Keratinocyte (primary cell): ENCODE measurements around the gene MIA3. TPM values are rescaled to one million over a fixed set of nuclear protein-coding genes. Genes with fewer than 3 reads are reported as not detected.

Experiments used
- DNase-seq: peaks from one replicate; pipeline ENCODE4 v3.0.0-alpha.2; 2011; ENCODE audit warnings: low read depth, missing footprints, low spot score
- FAIRE-seq: peaks from 2 replicates; lab custom pipeline; 2011; peaks lifted over from hg19 to GRCh38; lab: Jason Lieb, UNC
- H2AFZ ChIP-seq: 2 replicates; pipeline ENCODE4 v1.6.0; 2012; ENCODE audit warnings: low read length, control low read depth, inconsistent platforms; ENCODE audit not compliant: control insufficient read depth
- H3K27ac ChIP-seq: 2 replicates; pipeline ENCODE4 v1.5.1; 2011; ENCODE audit warnings: low read length; ENCODE audit not compliant: control insufficient read depth, insufficient read depth
- H3K27me3 ChIP-seq: 3 replicates; pipeline ENCODE4 v1.6.0; 2011; ENCODE audit warnings: low read length; ENCODE audit not compliant: control insufficient read depth, insufficient read depth; ENCODE audit errors: extremely low read depth
- H3K36me3 ChIP-seq, 2 experiments: 2 replicates in 1 of 2; 3 replicates in 1 of 2; pipeline ENCODE4 v1.5.1; 2011; ENCODE audit warnings: low read length in 2 of 2, mild to moderate bottlenecking in 1 of 2; ENCODE audit not compliant: control insufficient read depth in 2 of 2, insufficient read depth in 2 of 2; ENCODE audit errors: extremely low read depth in 1 of 2
- H3K4me1 ChIP-seq: 3 replicates; pipeline ENCODE4 v1.5.1; 2011; ENCODE audit warnings: low read length; ENCODE audit not compliant: control insufficient read depth, insufficient read depth; ENCODE audit errors: extremely low read depth
- H3K4me2 ChIP-seq: 3 replicates; pipeline ENCODE4 v1.6.0; 2011; ENCODE audit warnings: low read depth, low read length; ENCODE audit not compliant: control insufficient read depth, insufficient read depth; ENCODE audit errors: extremely low read depth
- H3K4me3 ChIP-seq, 3 experiments: fragments of 200-600 bp in 1 of 3; sonication (generic) in 1 of 3; 2 replicates in 2 of 3; 3 replicates in 1 of 3; pipeline ENCODE4 v1.5.1; 2011 to 2016; ENCODE audit warnings: low read length in 3 of 3, mild to moderate bottlenecking in 3 of 3, control low read depth in 2 of 3, inconsistent platforms in 1 of 3, low read depth in 1 of 3, mixed read lengths in 1 of 3, mixed run types in 1 of 3, moderate library complexity in 1 of 3; ENCODE audit not compliant: control insufficient read depth in 2 of 3, insufficient read depth in 2 of 3; ENCODE audit errors: extremely low read depth in 1 of 3
- H3K79me2 ChIP-seq: 2 replicates; pipeline ENCODE4 v1.6.0; 2012; ENCODE audit warnings: low read length; ENCODE audit not compliant: control insufficient read depth, insufficient read depth
- H3K9ac ChIP-seq: 3 replicates; pipeline ENCODE4 v1.6.0; 2011; ENCODE audit warnings: low read length; ENCODE audit not compliant: control insufficient read depth, insufficient read depth; ENCODE audit errors: extremely low read depth
- H3K9me1 ChIP-seq: 3 replicates; pipeline ENCODE4 v1.6.0; 2011; ENCODE audit warnings: low read length; ENCODE audit not compliant: control insufficient read depth, insufficient read depth; ENCODE audit errors: extremely low read depth
- H3K9me3 ChIP-seq: 2 replicates; pipeline ENCODE4 v1.5.1; 2012; ENCODE audit warnings: low read depth, low read length; ENCODE audit not compliant: control insufficient read depth
- H4K20me1 ChIP-seq: 3 replicates; pipeline ENCODE4 v1.6.0; 2011; ENCODE audit warnings: low read length; ENCODE audit not compliant: control insufficient read depth, insufficient read depth; ENCODE audit errors: extremely low read depth
- CTCF ChIP-seq, 3 experiments: IDR thresholded peaks in 1 of 3; conservative IDR thresholded peaks in 1 of 3; optimal IDR thresholded peaks in 1 of 3; 2 replicates in 2 of 3; 3 replicates in 1 of 3; pipeline versions ENCODE3 to v1.5.1; 2011; ENCODE audit warnings: low read length in 3 of 3, mild to moderate bottlenecking in 3 of 3, moderate library complexity in 2 of 3, control low read depth in 1 of 3, inconsistent platforms in 1 of 3; ENCODE audit not compliant: insufficient read depth in 2 of 3; ENCODE audit errors: extremely low read depth in 1 of 3
- EZH2 ChIP-seq: IDR thresholded peaks from one replicate; pipeline ENCODE4 v1.6.1; 2012; ENCODE audit warnings: inconsistent platforms, mild to moderate bottlenecking, low read length, moderate library complexity
- dilution Hi-C: fragments of 300-500 bp; cut with MboI; formaldehyde crosslinking; loops from one replicate; pipeline ENCODE4 v1.7.0; 2020; ENCODE audit warnings: low sequenced_read_pairs; ENCODE audit not compliant: extremely low pct_ligation_motif_present
- polyA plus RNA-seq, 5 experiments: library from polyadenylated mRNA; depleted of rRNA in 3 of 5; stranded (reverse) in 3 of 5; stranded (forward) in 1 of 5; unstranded in 1 of 5; fragments of >200 nt; gene quantifications; 1 replicate in 1 of 5; 2 replicates in 3 of 5; 3 replicates in 1 of 5; pipeline versions ENCODE4 v1.2.1 to v1.2.3, GENCODE V29; 2011 to 2012; ENCODE audit warnings: missing spikeins in 2 of 5, low read depth in 1 of 5, low replicate concordance in 1 of 5

Gene MIA3
- polyA plus RNA-seq, 1 donor (not counting 4 experiments of a cell fraction or from before 2014, with no cell fraction given) = 29.4 TPM

GRCh38 chr1:222712253-222713090 lies 94.6 kb downstream of the MIA3 start, which contains the start of the genes AIDA and BROX:
TSS of gene AIDA (minus strand) at chr1:222712491. CDS start at chr1:222712317, 174 bp downstream.
TSS of gene BROX (plus strand) at chr1:222712564. CDS start at chr1:222715700, 3,136 bp downstream.
- Histone ChIP-seq H2AFZ (peak within 1 kb of the TSS; percentile 97), H3K4me1 (peaks cover 11% of the 10 kb centered on the region), H3K4me3 (peak within 1 kb of the TSS; percentile 89 to 98 (median 90)), H3K79me2 (peaks cover 56% of the 10 kb centered on the region), H3K27ac (peak within 1 kb of the TSS; percentile 86), H4K20me1 (no peaks in the 10 kb centered on the region), H3K9ac (peak within 1 kb of the TSS; percentile 85), H3K4me2 (peak within 1 kb of the TSS; percentile 93), H3K9me3 (no peaks in the 10 kb centered on the region), H3K27me3 (no peaks in the 10 kb centered on the region), H3K36me3 (peaks cover 4 to 5% of the 10 kb centered on the region in 2 experiments), H3K9me1 (no peaks in the 10 kb centered on the region)
- TF ChIP-seq EZH2 (no peak), CTCF (optimal IDR thresholded peaks at IDR 0.05 in 1 of 3, IDR thresholded peaks at IDR 0.05 in 1 of 3, conservative IDR thresholded peaks at IDR 0.05 in 1 of 3; ENCODE audit: extremely low read depth in 1 of 3, insufficient read depth in 2 of 3, low read length in 3 of 3) (no peak)
- FAIRE-seq (no peak), DNase-seq (no peak)
- dilution Hi-C loops = no loop called here

GRCh38 chr1:222713091-222713961 lies 95.4 kb downstream of the MIA3 start:
- Histone ChIP-seq H3K9me3 (no peaks in the 10 kb centered on the region), H3K27me3 (no peaks in the 10 kb centered on the region), H3K4me2 (peak overlapping the region; percentile 93), H2AFZ (peak overlapping the region; percentile 97), H4K20me1 (no peaks in the 10 kb centered on the region), H3K27ac (peak overlapping the region; percentile 84), H3K36me3 (peaks cover 4 to 5% of the 10 kb centered on the region in 2 experiments), H3K4me3 (peak overlapping the region; percentile 70 to 89 (median 75)), H3K79me2 (peaks cover 49% of the 10 kb centered on the region), H3K4me1 (peaks cover 11% of the 10 kb centered on the region), H3K9me1 (no peaks in the 10 kb centered on the region), H3K9ac (peak overlapping the region; percentile 80)
- dilution Hi-C loops = no loop called here
- FAIRE-seq = peak; percentile 20
- no peak for DNase-seq
- TF ChIP-seq EZH2 = no peak
- no peak for TF ChIP-seq CTCF (optimal IDR thresholded peaks at IDR 0.05 in 1 of 3, IDR thresholded peaks at IDR 0.05 in 1 of 3, conservative IDR thresholded peaks at IDR 0.05 in 1 of 3; ENCODE audit: extremely low read depth in 1 of 3, insufficient read depth in 2 of 3, low read length in 3 of 3)
